SH-SY5Y (cell line): Measurements from ENCODE around the gene RTL10.

Experiments used
- GATA2 ChIP-seq: IDR thresholded peaks from 2 replicates; pipeline ENCODE4 v1.6.1; 2011; ENCODE audit warnings: mild to moderate bottlenecking, low read depth, low read length
- GATA3 ChIP-seq: IDR thresholded peaks from 2 replicates; pipeline ENCODE4 v1.6.1; 2011; ENCODE audit warnings: low read depth, mild to moderate bottlenecking, low read length, moderate library complexity

DNA sequence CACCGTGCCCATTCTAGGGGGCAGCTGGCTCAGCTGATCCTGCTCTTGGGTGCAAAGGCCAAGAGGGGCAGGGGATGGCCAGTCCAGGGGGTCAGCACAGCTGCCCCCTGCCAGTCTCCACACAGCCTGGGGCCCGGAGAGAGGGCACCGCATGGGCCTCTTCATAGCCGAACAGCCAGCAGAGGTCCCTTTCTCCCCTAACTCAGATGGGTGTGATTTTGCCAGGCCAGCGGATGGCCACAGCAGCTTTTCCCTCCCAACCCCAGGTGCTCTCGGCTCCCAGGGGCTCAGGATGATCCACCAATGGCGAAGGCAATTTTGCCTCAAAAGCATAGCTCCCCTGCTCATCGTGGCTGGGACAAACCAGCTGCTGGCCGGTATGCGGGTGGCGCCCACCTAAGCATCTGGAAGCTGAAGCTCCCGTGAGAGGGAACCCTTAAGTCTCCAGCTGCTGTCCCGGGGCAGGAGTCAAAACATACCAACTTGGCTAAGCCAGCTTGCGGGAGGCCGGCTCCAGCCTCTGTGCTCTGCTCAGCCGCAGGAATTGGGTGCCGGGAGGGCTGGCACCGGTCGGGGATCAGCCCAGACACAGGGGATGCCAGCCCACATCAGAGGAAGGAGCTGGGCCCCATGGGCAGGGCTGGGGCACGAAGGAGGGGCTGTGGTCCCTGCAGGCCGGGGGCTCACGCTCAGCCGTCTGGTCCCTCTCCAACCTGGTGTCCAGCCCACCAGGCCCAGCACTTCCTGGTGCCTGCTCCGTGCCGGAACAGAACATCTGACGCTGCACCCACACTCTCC, 30.5 kb upstream of the RTL10 start:
- TF ChIP-seq GATA2 (no peak), GATA3 (no peak)
